Suprapubic skin (tissue), 4 donors: ENCODE measurements around the gene PLA2G4F.

Source experiments
- CTCF ChIP-seq, 2 donors: fragments of 200-600 bp in 1 of 2; fragments of 450-650 bp in 1 of 2; sonication (generic) in 1 of 2; IDR thresholded peaks; one replicate each; pipeline ENCODE4 v1.5.1; 2016 to 2019; ENCODE audit warnings: antibody characterized with exemption in 2 of 2, mild to moderate bottlenecking in 1 of 2, moderate library complexity in 1 of 2
- EP300 ChIP-seq: sonication (generic); formaldehyde crosslinking; IDR thresholded peaks from one replicate; pipeline ENCODE4 v1.6.1; 2017; ENCODE audit warnings: antibody characterized with exemption
- POLR2A ChIP-seq, 2 donors: fragments of 450-650 bp; IDR thresholded peaks; one replicate each; pipeline ENCODE4 v1.6.1; 2017; ENCODE audit warnings: antibody characterized with exemption in 2 of 2, mild to moderate bottlenecking in 2 of 2, moderate library complexity in 2 of 2
- POLR2AphosphoS5 ChIP-seq, 3 donors: sonication (generic); formaldehyde crosslinking; IDR thresholded peaks; one replicate each; pipeline ENCODE4 v1.6.1; 2017; ENCODE audit warnings: antibody characterized with exemption in 3 of 3

- TF ChIP-seq CTCF (IDR thresholded peaks at IDR 0.05), result no peak
- no peak for TF ChIP-seq POLR2A (IDR thresholded peaks at IDR 0.05)
- TF ChIP-seq POLR2AphosphoS5 (IDR thresholded peaks at IDR 0.05), result no peak
- no peak for TF ChIP-seq EP300
Observed at GRCh38 chr15:42146551-42147430, 9.6 kb downstream of the PLA2G4F start.
